Mesendoderm (in vitro differentiated cells): ENCODE data around the gene MARK1.

Experiments used
- DNase-seq: peaks from one replicate; pipeline ENCODE4 v3.0.0; 2013
- H2AK5ac ChIP-seq: 2 replicates; pipeline ENCODE4 v1.6.1; 2013; ENCODE audit warnings: low read length, inconsistent platforms
- H2BK120ac ChIP-seq: 2 replicates; pipeline ENCODE4 v1.6.1; 2013; ENCODE audit warnings: low read depth, mild to moderate bottlenecking, low read length, moderate library complexity, mixed read lengths
- H2BK15ac ChIP-seq: replicated peaks from 2 replicates; pipeline ENCODE4 v1.6.1; 2013; ENCODE audit warnings: low read depth, mild to moderate bottlenecking, moderate library complexity
- H2BK5ac ChIP-seq: 2 replicates; pipeline ENCODE4 v1.6.1; 2013; ENCODE audit warnings: low read length, inconsistent platforms
- H3K18ac ChIP-seq: 2 replicates; pipeline ENCODE4 v1.6.1; 2013; ENCODE audit warnings: mild to moderate bottlenecking, low read length, mixed read lengths
- H3K23ac ChIP-seq: one replicate; pipeline ENCODE4 v1.6.1; 2013; ENCODE audit warnings: low read length
- H3K27ac ChIP-seq: 2 replicates; pipeline ENCODE4 v1.5.1; 2013; ENCODE audit warnings: low read depth, mild to moderate bottlenecking, inconsistent platforms, low read length, moderate library complexity
- H3K27me3 ChIP-seq: 2 replicates; pipeline ENCODE4 v1.6.1; 2013; ENCODE audit warnings: low read length, control low read depth, mild to moderate bottlenecking, inconsistent platforms; ENCODE audit not compliant: insufficient read depth, poor library complexity
- H3K36me3 ChIP-seq: 2 replicates; pipeline ENCODE4 v1.6.1; 2013; ENCODE audit warnings: low read length, inconsistent platforms; ENCODE audit not compliant: control insufficient read depth, insufficient read depth
- H3K4ac ChIP-seq: one replicate; pipeline ENCODE4 v1.6.1; 2013; ENCODE audit warnings: low read depth, mild to moderate bottlenecking, low read length, moderate library complexity
- H3K4me1 ChIP-seq: 2 replicates; pipeline ENCODE4 v1.6.1; 2013; ENCODE audit warnings: low read depth, low read length, inconsistent platforms; ENCODE audit not compliant: control insufficient read depth
- H3K4me2 ChIP-seq: 2 replicates; pipeline ENCODE4 v1.6.1; 2013; ENCODE audit warnings: low read length
- H3K4me3 ChIP-seq: 2 replicates; pipeline ENCODE4 v1.5.1; 2013; ENCODE audit warnings: mild to moderate bottlenecking, low read length
- H3K56ac ChIP-seq: one replicate; pipeline ENCODE4 v1.6.1; 2013; ENCODE audit warnings: low read length
- H3K79me1 ChIP-seq: 2 replicates; pipeline ENCODE4 v1.6.1; 2013; ENCODE audit warnings: low read length, inconsistent platforms
- H3K79me2 ChIP-seq: 2 replicates; pipeline ENCODE4 v1.6.1; 2013; ENCODE audit warnings: mild to moderate bottlenecking, low read length; ENCODE audit not compliant: control insufficient read depth, insufficient read depth
- H3K9ac ChIP-seq: 2 replicates; pipeline ENCODE4 v1.6.1; 2013; ENCODE audit warnings: low read length, inconsistent platforms
- H4K5ac ChIP-seq: one replicate; pipeline ENCODE4 v1.6.1; 2013; ENCODE audit warnings: low read length
- H4K8ac ChIP-seq: one replicate; pipeline ENCODE4 v1.6.1; 2013; ENCODE audit warnings: low read depth, mild to moderate bottlenecking, control low read depth, low read length, moderate library complexity
- WGBS: extraction: QIAGEN DNeasy Blood & Tissue Kit; methylation state at CpG from one replicate; pipeline ENCODE4 v1.1.7; 2013; ENCODE audit warnings: low lambda C conversion rate, missing lambda C conversion rate; ENCODE audit not compliant: insufficient coverage; ENCODE audit errors: extremely low coverage; 5-methylcytosine and 5-hydroxymethylcytosine counted together

The MARK1 gene

DNA sequence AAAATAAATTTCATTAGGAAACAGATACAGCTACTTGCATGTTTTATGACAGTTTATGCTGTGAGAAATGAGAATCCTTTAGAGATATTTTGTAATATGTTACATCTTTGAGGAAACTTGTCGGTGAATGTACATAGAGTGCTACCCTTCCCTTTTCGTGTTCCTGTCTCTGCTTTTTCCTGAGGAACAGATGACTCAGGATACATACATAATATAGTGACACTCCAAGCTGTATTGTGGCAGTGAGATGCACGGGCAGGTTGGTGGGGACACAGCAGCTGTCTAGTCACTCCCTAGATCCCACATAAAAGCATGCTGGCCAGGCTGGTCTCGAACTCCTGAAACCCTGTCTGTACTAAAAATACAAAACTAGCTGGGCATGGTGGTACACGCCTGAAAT lies 20.9 kb upstream of the MARK1 start:
- no peak overlapping the region for H2AK5ac ChIP-seq
- H3K4ac ChIP-seq = no peak overlapping the region
- no peak overlapping the region for H3K4me3 ChIP-seq
- H3K4me2 ChIP-seq = no peak overlapping the region
- H3K23ac ChIP-seq = no peak overlapping the region
- no peak overlapping the region for H3K18ac ChIP-seq
- no peaks in the 10 kb centered on the region for H3K27me3 ChIP-seq
- no peak overlapping the region for H2BK120ac ChIP-seq
- H3K4me1 ChIP-seq = peaks cover 1% of the 10 kb centered on the region
- H4K5ac ChIP-seq = no peak overlapping the region
- H2BK15ac ChIP-seq = no peak overlapping the region
- no peak overlapping the region for H2BK5ac ChIP-seq
- H3K79me1 ChIP-seq = no peaks in the 10 kb centered on the region
- WGBS = no CpG with 5 or more reads among the region's 5 CpGs
- no peak overlapping the region for H4K8ac ChIP-seq
- no peak overlapping the region for H3K56ac ChIP-seq
- DNase-seq = no peak
- H3K27ac ChIP-seq = no peak overlapping the region
- H3K79me2 ChIP-seq = no peaks in the 10 kb centered on the region
- no peaks in the 10 kb centered on the region for H3K36me3 ChIP-seq
- no peak overlapping the region for H3K9ac ChIP-seq

GRCh38 chr1:220511179-220511578 lies 16.8 kb upstream of the MARK1 start:
- Histone ChIP-seq H3K4me1 (peaks cover 1% of the 10 kb centered on the region), H2BK120ac (no peak overlapping the region), H3K4ac (no peak overlapping the region), H3K4me3 (no peak overlapping the region), H3K56ac (no peak overlapping the region), H3K23ac (no peak overlapping the region), H3K27me3 (no peaks in the 10 kb centered on the region), H3K4me2 (no peak overlapping the region), H3K9ac (no peak overlapping the region), H3K18ac (no peak overlapping the region), H2BK15ac (no peak overlapping the region), H2AK5ac (no peak overlapping the region), H3K27ac (no peak overlapping the region), H3K79me1 (no peaks in the 10 kb centered on the region), H3K36me3 (no peaks in the 10 kb centered on the region), H4K5ac (no peak overlapping the region), H3K79me2 (no peaks in the 10 kb centered on the region), H2BK5ac (no peak overlapping the region), H4K8ac (no peak overlapping the region)
- no CpG with 5 or more reads among the region's 4 CpGs for WGBS
- DNase-seq = peak; percentile 35

- Histone ChIP-seq H2BK5ac (no peak overlapping the region), H3K4ac (no peak overlapping the region), H3K18ac (no peak overlapping the region), H3K79me1 (no peaks in the 10 kb centered on the region), H3K56ac (no peak overlapping the region), H3K4me3 (no peak overlapping the region), H3K23ac (no peak overlapping the region), H3K4me2 (no peak overlapping the region), H3K27ac (no peak overlapping the region), H3K79me2 (no peaks in the 10 kb centered on the region), H3K4me1 (peaks cover 1% of the 10 kb centered on the region), H4K8ac (no peak overlapping the region), H2BK15ac (no peak overlapping the region), H3K27me3 (no peaks in the 10 kb centered on the region), H2AK5ac (no peak overlapping the region), H4K5ac (no peak overlapping the region), H3K36me3 (no peaks in the 10 kb centered on the region), H2BK120ac (no peak overlapping the region), H3K9ac (no peak overlapping the region)
- DNase-seq = peak; percentile 90
- WGBS = no CpG with 5 or more reads among the region's 4 CpGs
These were observed 16.2 kb upstream of the MARK1 start for GRCh38 chr1:220511785-220512184.

GRCh38 chr1:220513834-220514233 lies 14.1 kb upstream of the MARK1 start:
- Histone ChIP-seq H2BK120ac (no peak overlapping the region), H2BK15ac (no peak overlapping the region), H3K18ac (no peak overlapping the region), H3K4me2 (no peak overlapping the region), H3K56ac (no peak overlapping the region), H2BK5ac (no peak overlapping the region), H4K8ac (no peak overlapping the region), H3K36me3 (no peaks in the 10 kb centered on the region), H3K4me1 (peaks cover 1% of the 10 kb centered on the region), H3K23ac (no peak overlapping the region), H4K5ac (no peak overlapping the region), H3K4me3 (no peak overlapping the region), H3K27ac (no peak overlapping the region), H2AK5ac (no peak overlapping the region), H3K79me2 (no peaks in the 10 kb centered on the region), H3K4ac (no peak overlapping the region), H3K27me3 (no peaks in the 10 kb centered on the region), H3K9ac (no peak overlapping the region), H3K79me1 (no peaks in the 10 kb centered on the region)
- DNase-seq = no peak
- WGBS = no CpG with 5 or more reads among the region's 4 CpGs

DNA sequence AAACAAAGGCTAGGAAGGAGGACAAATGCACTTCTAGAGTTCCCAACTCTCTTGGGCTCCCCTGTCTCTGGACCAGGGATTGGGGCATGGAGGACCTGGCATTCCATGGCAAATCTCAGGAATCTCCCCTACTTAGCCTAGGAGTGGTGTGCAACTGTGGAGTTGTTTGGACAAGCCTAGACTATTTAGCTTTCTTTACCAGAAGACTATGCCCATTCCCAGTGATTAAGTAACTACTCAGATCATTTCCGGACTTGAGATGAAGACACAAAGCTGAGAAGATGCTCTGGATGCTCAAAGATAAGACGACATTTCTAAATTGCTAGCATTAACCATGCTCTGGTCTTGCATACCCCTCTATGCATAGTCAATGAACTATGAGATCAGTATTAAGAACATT lies 13.7 kb upstream of the MARK1 start:
- H3K79me1 ChIP-seq = no peaks in the 10 kb centered on the region
- no peak overlapping the region for H2AK5ac ChIP-seq
- H3K4ac ChIP-seq = no peak overlapping the region
- no peak overlapping the region for H3K4me3 ChIP-seq
- DNase-seq = no peak
- no peak overlapping the region for H2BK15ac ChIP-seq
- H4K8ac ChIP-seq = no peak overlapping the region
- H3K4me1 ChIP-seq = peaks cover 1% of the 10 kb centered on the region
- no peaks in the 10 kb centered on the region for H3K36me3 ChIP-seq
- no CpG with 5 or more reads among the region's 2 CpGs for WGBS
- no peak overlapping the region for H3K56ac ChIP-seq
- H2BK120ac ChIP-seq = no peak overlapping the region
- no peak overlapping the region for H3K9ac ChIP-seq
- H3K4me2 ChIP-seq = no peak overlapping the region
- H2BK5ac ChIP-seq = no peak overlapping the region
- H3K23ac ChIP-seq = no peak overlapping the region
- H3K79me2 ChIP-seq = no peaks in the 10 kb centered on the region
- no peaks in the 10 kb centered on the region for H3K27me3 ChIP-seq
- H3K27ac ChIP-seq = no peak overlapping the region
- H4K5ac ChIP-seq = no peak overlapping the region
- no peak overlapping the region for H3K18ac ChIP-seq

- Histone ChIP-seq H3K4ac (no peak overlapping the region), H3K4me3 (no peak overlapping the region), H3K18ac (no peak overlapping the region), H3K4me2 (no peak overlapping the region), H3K27ac (no peak overlapping the region), H2BK120ac (no peak overlapping the region), H3K27me3 (no peaks in the 10 kb centered on the region), H3K9ac (no peak overlapping the region), H4K5ac (no peak overlapping the region), H2BK15ac (no peak overlapping the region), H3K56ac (no peak overlapping the region), H2BK5ac (no peak overlapping the region), H2AK5ac (no peak overlapping the region), H3K36me3 (no peaks in the 10 kb centered on the region), H3K79me1 (no peaks in the 10 kb centered on the region), H3K4me1 (peaks cover under 1% of the 10 kb centered on the region), H4K8ac (no peak overlapping the region), H3K23ac (no peak overlapping the region), H3K79me2 (no peaks in the 10 kb centered on the region)
- no peak for DNase-seq
- WGBS = no CpG with 5 or more reads among the region's 6 CpGs
These were observed 11.8 kb upstream of the MARK1 start for GRCh38 chr1:220516014-220516721.
